Mucosa of stomach (tissue), 1 donor: Measurements from ENCODE around the gene MLF2.
"Not testable (repeated sequence)": the region's sequence is repeated elsewhere in the genome, so short reads cannot be mapped to it uniquely, and the experiment has no call there.

Experiments
- H3K27me3 ChIP-seq: one replicate; pipeline ENCODE4 v1.7.0; 2013; ENCODE audit warnings: mild to moderate bottlenecking, low read length; ENCODE audit not compliant: control insufficient read depth, insufficient read depth
- H3K36me3 ChIP-seq: one replicate; pipeline ENCODE4 v1.7.0; 2013; ENCODE audit warnings: low read length; ENCODE audit not compliant: control insufficient read depth, insufficient read depth
- H3K4me1 ChIP-seq: one replicate; pipeline ENCODE4 v1.7.0; 2013; ENCODE audit warnings: mild to moderate bottlenecking, low read length; ENCODE audit not compliant: control insufficient read depth, insufficient read depth
- H3K4me3 ChIP-seq: one replicate; pipeline ENCODE4 v1.7.0; 2013; ENCODE audit warnings: low read length
- H3K9ac ChIP-seq: one replicate; pipeline ENCODE4 v1.7.0; 2013; ENCODE audit warnings: mild to moderate bottlenecking, low read length, moderate library complexity
- H3K9me3 ChIP-seq: one replicate; pipeline ENCODE4 v1.7.0; 2013; ENCODE audit warnings: mild to moderate bottlenecking, low read length, moderate library complexity; ENCODE audit not compliant: control insufficient read depth
- donor health status: Pancreatic carcinoma.

The MLF2 gene

DNA sequence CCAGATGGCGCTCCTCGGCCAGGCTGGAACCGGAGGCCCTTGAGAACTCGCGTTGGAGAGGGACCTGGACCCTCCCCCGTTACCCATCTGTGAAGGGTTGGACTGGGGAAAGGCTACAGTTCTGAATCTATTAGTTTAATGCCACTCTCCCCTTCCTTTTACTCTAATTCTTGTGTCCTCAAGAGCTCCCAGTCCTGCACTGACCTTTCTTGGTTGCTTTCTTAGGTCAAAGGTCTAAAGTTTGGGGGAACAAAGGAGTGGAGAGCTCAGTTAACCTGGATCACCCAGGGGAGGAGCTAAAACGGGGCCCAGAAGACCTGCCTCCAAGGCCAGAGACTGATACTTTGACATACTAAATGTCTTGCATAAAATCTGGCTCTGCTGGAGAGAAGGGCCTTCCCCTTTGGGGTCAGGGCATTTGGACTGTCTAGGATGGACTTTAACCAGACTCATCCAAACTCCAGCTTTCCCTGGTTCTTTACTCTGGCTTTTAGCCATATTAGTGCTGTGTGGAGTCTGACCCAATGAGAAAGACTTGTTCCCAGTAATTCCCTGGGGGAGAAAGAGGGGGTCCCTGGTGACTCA lies 923 bp upstream of the MLF2 start:
- peaks cover 10% of the 10 kb centered on the region for H3K36me3 ChIP-seq
- H3K4me1 ChIP-seq = peaks cover 18% of the 10 kb centered on the region
- H3K9me3 ChIP-seq = no peaks in the 10 kb centered on the region
- H3K27me3 ChIP-seq = no peaks in the 10 kb centered on the region
- H3K9ac ChIP-seq = peak overlapping the region; percentile 100
- H3K4me3 ChIP-seq = no peak overlapping the region

DNA sequence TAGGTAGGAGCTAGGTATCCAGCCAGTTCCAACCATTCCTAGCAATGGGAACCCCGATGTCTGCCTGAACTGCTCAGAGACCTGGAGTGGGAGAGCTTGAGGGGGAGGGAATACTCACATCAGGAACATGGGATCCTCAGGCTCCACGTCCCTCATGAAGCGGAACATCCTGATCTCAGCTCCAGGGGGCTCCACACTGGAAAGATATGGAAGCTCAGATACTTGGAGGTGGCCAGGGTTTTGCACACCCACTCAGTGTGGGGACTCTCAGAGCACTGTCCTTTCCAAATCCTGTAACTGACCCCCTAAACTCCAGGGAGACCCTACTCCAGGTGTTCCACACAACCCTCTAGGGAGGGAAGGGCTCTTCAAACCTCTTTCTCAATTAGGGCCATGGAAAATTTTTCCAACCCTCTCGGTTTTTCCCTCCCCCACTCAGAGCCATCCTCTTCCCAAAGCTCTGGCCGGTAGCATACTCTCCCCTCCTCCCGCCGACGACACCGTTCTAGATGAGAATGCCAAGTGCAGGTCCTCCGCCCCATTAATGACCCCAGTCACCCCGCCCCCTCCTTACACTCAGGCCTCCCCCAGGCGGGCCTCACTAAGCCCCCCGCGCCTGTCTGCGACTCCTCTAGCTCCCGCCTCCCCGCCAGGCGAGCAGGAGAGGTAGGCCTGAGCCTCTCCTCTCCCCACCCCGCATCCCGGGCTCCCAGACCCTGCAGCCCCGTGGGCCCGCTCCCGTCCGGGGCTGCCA lies 597 bp downstream of the MLF2 start:
- peaks cover 16% of the 10 kb centered on the region for H3K4me1 ChIP-seq
- peak overlapping the region; percentile 100 for H3K9ac ChIP-seq
- H3K36me3 ChIP-seq = peaks cover 10% of the 10 kb centered on the region
- H3K27me3 ChIP-seq = no peaks in the 10 kb centered on the region
- H3K9me3 ChIP-seq = no peaks in the 10 kb centered on the region
- H3K4me3 ChIP-seq = peak overlapping the region; percentile 89

DNA sequence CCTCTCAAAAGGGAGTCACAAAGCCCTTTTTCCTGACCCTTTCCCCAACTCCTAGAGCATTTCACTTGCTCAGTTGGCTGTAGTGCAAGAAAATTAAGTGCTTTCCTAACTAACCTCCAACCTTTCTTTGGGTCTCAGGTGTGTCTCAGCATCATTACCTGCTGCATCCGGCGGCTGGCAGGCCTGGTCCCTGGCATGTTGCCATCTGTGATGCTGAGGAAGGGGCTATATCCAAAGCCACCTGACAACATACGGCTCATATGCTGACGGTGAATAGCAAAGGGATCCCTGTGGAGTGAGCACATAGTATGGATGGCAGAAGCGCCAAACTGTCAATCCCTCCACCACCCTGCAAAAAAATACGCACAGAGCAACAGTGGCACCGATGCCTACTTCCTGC lies 1.2 kb downstream of the MLF2 start:
- Histone ChIP-seq H3K4me1 (peaks cover 13% of the 10 kb centered on the region), H3K27me3 (no peaks in the 10 kb centered on the region), H3K36me3 (peaks cover 10% of the 10 kb centered on the region), H3K4me3 (no peak overlapping the region), H3K9ac (peak overlapping the region; percentile 100), H3K9me3 (no peaks in the 10 kb centered on the region)

DNA sequence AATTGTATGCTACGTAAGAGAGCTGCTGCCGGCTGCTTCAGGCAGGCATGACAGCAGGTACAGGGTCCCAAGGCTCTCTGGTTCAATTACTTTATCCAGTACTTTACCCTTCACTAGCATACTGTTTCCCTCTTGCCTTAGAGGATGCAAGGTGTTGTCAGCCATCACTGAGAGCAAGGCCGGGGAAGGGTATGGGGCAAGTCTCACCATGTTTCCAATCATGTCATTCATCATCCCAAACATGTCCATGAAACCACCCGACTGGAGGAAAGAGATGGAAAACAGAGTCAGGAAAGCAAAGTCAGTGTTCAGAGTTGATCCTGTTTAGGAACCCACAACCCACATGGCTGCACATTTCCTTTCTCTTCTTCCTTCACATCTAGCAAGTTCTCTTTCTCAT lies 2.4 kb downstream of the MLF2 start:
- Histone ChIP-seq H3K9ac (no peak overlapping the region), H3K9me3 (no peaks in the 10 kb centered on the region), H3K27me3 (no peaks in the 10 kb centered on the region), H3K4me3 (no peak overlapping the region), H3K4me1 (peaks cover 13% of the 10 kb centered on the region), H3K36me3 (peaks cover 10% of the 10 kb centered on the region)

DNA sequence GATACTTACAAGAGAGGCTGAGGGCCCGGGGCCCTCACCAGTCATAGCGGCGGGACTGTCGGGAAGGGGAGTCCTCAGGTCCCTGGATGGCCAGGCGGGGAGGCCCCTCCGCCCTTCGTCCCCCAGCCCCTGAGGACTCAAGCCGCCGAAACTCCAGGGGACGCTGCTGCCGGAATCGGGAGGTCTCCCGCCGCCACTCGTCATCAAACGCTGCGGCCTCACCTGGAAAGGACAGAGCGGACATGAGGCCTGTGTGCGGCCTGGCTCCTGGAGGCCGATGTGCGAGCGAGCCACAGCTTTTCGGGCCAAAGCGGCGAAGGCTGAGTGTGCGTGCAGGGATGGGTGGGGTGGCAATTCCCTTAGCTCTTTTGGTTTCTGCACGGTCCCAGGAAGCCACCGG lies 4.2 kb downstream of the MLF2 start:
- H3K9me3 ChIP-seq = no peaks in the 10 kb centered on the region
- no peaks in the 10 kb centered on the region for H3K27me3 ChIP-seq
- peaks cover 10% of the 10 kb centered on the region for H3K36me3 ChIP-seq
- no peak overlapping the region for H3K9ac ChIP-seq
- peaks cover 7% of the 10 kb centered on the region for H3K4me1 ChIP-seq
- H3K4me3 ChIP-seq = no peak overlapping the region

DNA sequence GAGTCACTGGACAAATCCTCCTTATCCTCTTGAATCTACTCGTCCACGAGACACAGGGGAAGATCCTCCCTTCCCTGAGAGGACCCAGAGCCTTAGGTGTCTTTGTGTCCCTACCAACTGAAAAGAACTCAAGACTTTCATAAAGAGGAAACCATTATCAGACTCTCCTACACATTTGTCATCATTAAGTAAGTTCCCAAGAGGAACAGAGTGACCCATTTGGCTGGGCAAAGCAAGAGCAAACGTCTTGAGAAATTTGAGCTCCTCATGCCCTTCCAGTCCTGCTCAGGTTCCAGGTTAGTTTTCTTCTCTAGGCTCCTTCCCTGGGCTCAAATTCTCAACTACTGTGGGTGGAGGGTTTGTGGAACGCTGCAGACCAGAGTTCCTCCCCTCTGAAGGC lies 5.7 kb downstream of the MLF2 start:
- Histone ChIP-seq H3K4me1 (peaks cover 4% of the 10 kb centered on the region), H3K36me3 (peaks cover 10% of the 10 kb centered on the region), H3K9me3 (no peaks in the 10 kb centered on the region), H3K9ac (no peak overlapping the region), H3K4me3 (no peak overlapping the region), H3K27me3 (no peaks in the 10 kb centered on the region)

DNA sequence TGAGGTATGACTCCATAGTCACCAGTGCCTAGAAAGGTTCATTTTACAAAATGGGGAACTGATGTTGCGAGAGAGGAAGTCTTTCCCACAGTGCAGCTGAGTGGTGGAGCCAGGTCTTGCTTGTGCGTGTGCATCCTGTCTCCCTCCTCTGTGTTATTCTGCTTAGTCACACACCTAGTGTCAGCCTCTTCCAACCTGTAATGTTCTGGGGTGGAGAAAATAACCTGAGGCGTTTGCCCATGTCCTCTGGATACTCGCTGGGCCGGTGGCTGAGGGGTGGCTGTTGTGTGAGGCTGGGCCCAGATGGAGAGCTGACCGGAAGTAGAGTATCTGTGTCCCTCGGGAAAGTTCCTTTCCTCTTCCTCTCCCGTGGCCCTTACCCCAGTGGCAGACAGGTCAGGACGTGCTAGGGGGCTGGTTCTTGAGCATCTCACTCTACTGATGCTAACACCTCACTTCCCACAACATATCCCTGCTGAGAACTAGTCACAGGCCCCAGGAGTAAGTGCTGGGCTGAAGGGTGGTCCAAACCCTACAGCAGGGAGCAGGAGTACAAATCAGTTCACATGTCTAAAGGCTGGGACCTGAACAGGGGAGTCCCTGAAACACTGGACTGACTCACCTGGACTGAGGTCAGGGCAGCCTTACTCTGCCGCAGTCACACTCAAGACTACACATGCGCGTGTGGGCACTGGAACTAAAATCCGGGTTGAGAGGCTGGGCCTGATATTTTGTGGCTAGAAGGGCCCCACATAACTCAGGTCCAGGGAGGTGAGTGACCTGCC lies 7.0 kb downstream of the MLF2 start:
- H3K9ac ChIP-seq = no peak overlapping the region
- no peak overlapping the region for H3K4me3 ChIP-seq
- no peaks in the 10 kb centered on the region for H3K4me1 ChIP-seq
- H3K36me3 ChIP-seq = peaks cover 10% of the 10 kb centered on the region
- H3K27me3 ChIP-seq = no peaks in the 10 kb centered on the region
- no peaks in the 10 kb centered on the region for H3K9me3 ChIP-seq

DNA sequence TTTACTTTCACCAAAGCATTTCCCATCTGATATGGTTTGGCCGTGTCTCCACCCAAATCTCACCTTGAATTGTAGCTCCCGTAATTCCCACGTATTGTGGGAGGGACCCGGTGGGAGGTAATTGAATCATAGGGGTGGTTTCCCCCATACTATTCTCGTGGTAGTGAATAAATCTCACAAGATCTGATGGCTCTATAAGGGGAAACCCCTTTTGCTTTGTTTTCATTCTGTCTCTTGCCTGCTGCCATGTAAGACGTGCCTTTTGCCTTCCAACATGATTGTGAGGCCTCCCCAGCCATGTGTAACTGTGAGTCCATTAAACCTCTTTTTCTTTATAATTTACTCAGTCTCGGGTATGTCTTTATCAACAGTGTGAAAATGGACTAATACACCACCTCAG lies 9.6 kb downstream of the MLF2 start:
- H3K9ac ChIP-seq, H3K27me3 ChIP-seq, H3K9me3 ChIP-seq, H3K4me1 ChIP-seq, H3K4me3 ChIP-seq, H3K36me3 ChIP-seq: not testable (repeated sequence)

DNA sequence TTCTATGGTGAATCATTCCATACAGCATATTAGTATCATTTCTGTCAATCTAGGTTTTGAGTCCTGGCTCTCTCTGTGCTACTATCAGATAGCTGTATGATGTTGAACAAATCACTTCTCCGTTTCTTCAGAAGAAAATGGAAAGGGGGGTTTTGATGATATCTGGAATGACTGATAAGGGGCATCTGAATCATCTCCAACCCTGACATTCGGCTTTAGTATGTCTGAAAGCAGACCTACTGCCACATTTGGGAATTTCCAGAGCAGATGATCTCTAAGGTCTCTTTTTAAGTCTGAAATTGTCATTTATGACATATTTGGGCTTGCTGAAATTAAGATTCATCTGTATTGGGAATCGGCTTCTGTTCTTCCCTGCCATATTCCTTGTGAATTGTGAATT lies 10.1 kb downstream of the MLF2 start:
- Histone ChIP-seq H3K4me3 (no peak overlapping the region), H3K9me3 (no peaks in the 10 kb centered on the region), H3K4me1 (no peaks in the 10 kb centered on the region), H3K36me3 (no peaks in the 10 kb centered on the region), H3K9ac (no peak overlapping the region), H3K27me3 (no peaks in the 10 kb centered on the region)

DNA sequence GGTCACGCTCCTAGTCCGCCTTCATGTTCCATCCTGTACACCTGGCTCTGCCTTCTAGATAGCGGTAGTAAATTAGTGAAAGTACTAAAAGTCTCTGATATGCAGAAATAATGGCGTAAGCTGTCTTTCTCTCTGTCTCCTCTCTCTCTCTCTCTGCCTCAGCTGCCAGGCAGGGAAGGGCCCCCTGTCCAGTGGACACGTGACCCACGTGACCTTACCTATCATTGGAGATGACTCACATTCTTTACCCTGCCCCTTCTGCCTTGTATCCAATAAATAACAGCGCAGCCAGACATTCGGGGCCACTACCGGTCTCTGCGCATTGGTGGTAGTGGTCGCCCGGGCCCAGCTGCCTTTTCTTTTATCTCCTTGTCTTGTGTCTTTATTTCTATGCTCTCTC lies 10.9 kb downstream of the MLF2 start:
- H3K4me3 ChIP-seq, H3K36me3 ChIP-seq, H3K4me1 ChIP-seq, H3K9me3 ChIP-seq, H3K9ac ChIP-seq, H3K27me3 ChIP-seq: not testable (repeated sequence)

DNA sequence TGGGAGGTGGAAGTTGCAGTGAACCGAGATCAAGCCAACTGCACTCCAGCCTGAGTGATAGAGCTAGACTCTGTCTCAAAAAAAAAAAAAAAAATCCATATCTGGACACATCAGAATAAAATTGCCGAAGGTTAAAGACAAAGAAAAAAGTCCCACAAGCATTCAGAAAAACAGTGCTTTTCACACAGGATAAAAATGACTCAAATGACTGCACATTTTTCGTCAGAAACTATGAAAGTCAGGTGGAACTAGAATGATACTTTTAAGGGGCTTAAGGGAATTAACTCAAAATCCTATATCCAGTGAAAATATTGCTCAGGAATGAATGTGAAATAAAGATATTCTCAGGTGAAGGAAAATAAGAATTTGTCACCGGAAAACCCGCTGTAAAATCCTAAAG lies 16.2 kb downstream of the MLF2 start:
- H3K27me3 ChIP-seq = no peaks in the 10 kb centered on the region

DNA sequence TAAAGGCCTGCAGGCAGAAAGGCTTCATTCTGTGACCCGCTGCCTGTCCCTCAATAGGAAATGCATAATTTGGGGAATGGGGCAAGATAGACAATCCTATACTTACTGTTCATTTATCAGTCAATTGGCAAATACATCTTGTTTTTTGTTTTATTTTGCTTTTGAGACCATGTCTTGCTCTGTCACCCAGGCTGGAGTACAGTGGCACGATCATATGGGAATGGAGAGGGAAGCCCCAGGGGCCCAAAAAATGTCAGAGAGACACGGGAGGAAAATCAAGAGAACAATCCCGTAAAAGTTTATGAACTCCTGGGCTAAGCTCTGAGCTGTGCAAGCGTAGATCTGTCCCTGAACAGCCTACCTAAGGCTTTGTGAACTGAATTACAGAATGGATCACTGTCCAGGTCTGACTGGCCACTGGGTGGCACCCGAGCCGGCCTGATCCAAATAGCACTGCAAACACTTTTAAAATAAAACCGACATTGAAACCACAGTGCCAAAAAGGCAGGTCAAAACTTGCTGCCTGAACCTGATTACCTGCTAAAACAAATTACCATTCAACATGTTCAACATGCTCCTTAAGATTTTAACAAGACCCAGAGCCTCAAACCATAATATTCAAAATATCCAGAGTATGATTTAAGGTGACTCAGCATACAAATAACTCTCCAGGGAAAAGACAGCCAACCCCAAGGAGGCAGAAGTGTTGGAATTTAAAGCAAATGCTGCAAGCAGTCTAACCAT lies 17.3 kb downstream of the MLF2 start:
- Histone ChIP-seq H3K4me3 (no peak overlapping the region), H3K9me3 (no peaks in the 10 kb centered on the region), H3K27me3 (no peaks in the 10 kb centered on the region), H3K4me1 (no peaks in the 10 kb centered on the region), H3K9ac (no peak overlapping the region), H3K36me3 (peaks cover 5% of the 10 kb centered on the region)

More for the DNA sequence above, 16.2 kb downstream of the MLF2 start:
- no peaks in the 10 kb centered on the region for H3K36me3 ChIP-seq
- no peak overlapping the region for H3K9ac ChIP-seq
- no peaks in the 10 kb centered on the region for H3K4me1 ChIP-seq
- no peak overlapping the region for H3K4me3 ChIP-seq
- no peaks in the 10 kb centered on the region for H3K9me3 ChIP-seq
